GM23338 (cell line): ENCODE measurements around the gene MLPH. TPM values are rescaled to one million over a fixed set of nuclear protein-coding genes. Genes with fewer than 3 reads are reported as not detected.

ENCODE experiments used
- ATAC-seq: fragments of 200-7000 bp; cut with Tn5 transposase; 3 replicates; pipeline ENCODE4 v1.9.1; 2020
- DNase-seq: peaks from one replicate; pipeline ENCODE4 v3.0.0-alpha.2; 2015; ENCODE audit warnings: low spot score
- H2AFZ ChIP-seq: fragments of 200-600 bp; sonication (generic); 2 replicates; pipeline ENCODE4 v1.8.0; 2016; ENCODE audit warnings: antibody characterized with exemption, mild to moderate bottlenecking, moderate library complexity
- H3F3A ChIP-seq: fragments of 200-600 bp; sonication (generic); replicated peaks from 2 replicates; pipeline ENCODE4 v1.8.0; 2017; ENCODE audit warnings: antibody characterized with exemption, mixed run types, low read depth
- H3K27ac ChIP-seq: fragments of 200-600 bp; sonication (generic); 2 replicates; pipeline ENCODE4 v1.6.1; 2016; ENCODE audit warnings: low read depth
- H3K27me3 ChIP-seq: fragments of 200-600 bp; sonication (generic); 2 replicates; pipeline ENCODE4 v1.8.0; 2016; ENCODE audit warnings: mild to moderate bottlenecking, mixed run types, moderate library complexity; ENCODE audit not compliant: insufficient read depth
- H3K36me3 ChIP-seq: fragments of 200-600 bp; sonication (generic); 2 replicates; pipeline ENCODE4 v1.8.0; 2016; ENCODE audit warnings: mild to moderate bottlenecking; ENCODE audit not compliant: insufficient read depth
- H3K4me1 ChIP-seq: fragments of 200-600 bp; sonication (generic); 2 replicates; pipeline ENCODE4 v1.8.0; 2016; ENCODE audit warnings: mild to moderate bottlenecking, moderate library complexity; ENCODE audit not compliant: insufficient read depth
- H3K4me2 ChIP-seq: fragments of 200-600 bp; sonication (generic); 2 replicates; pipeline ENCODE4 v1.7.1; 2017; ENCODE audit warnings: mixed run types
- H3K4me3 ChIP-seq: fragments of 200-600 bp; sonication (generic); 2 replicates; pipeline ENCODE4 v1.6.1; 2016; ENCODE audit warnings: mixed run types
- H3K79me2 ChIP-seq: fragments of 200-600 bp; sonication (generic); replicated peaks from 2 replicates; pipeline ENCODE4 v1.8.0; 2017; ENCODE audit warnings: mild to moderate bottlenecking; ENCODE audit not compliant: insufficient read depth
- H3K9me2 ChIP-seq: fragments of 200-600 bp; sonication (generic); 2 replicates; pipeline ENCODE4 v1.8.0; 2017; ENCODE audit not compliant: insufficient read depth
- H4K20me1 ChIP-seq: fragments of 200-600 bp; sonication (generic); replicated peaks from 2 replicates; pipeline ENCODE4 v1.8.0; 2017; ENCODE audit warnings: mild to moderate bottlenecking; ENCODE audit not compliant: insufficient read depth
- H3K27ac Mint-ChIP-seq: 2 replicates; pipeline ENCODE4 v1.8.0; 2020; ENCODE audit warnings: inconsistent platforms, mild to moderate bottlenecking, moderate library complexity, mixed read lengths
- H3K27me3 Mint-ChIP-seq: 3 replicates; pipeline ENCODE4 v1.8.0; 2022; ENCODE audit warnings: low read depth, mild to moderate bottlenecking, moderate library complexity, mixed read lengths, inconsistent platforms; ENCODE audit not compliant: insufficient read depth, poor library complexity
- H3K36me3 Mint-ChIP-seq: 3 replicates; pipeline ENCODE4 v1.8.0; 2021; ENCODE audit warnings: low read depth, mild to moderate bottlenecking, inconsistent platforms, moderate library complexity, mixed read lengths
- H3K4me1 Mint-ChIP-seq: 3 replicates; pipeline ENCODE4 v1.8.0; 2020; ENCODE audit warnings: mild to moderate bottlenecking, inconsistent platforms, mixed read lengths
- H3K4me3 Mint-ChIP-seq: 3 replicates; pipeline ENCODE4 v1.8.0; 2021; ENCODE audit warnings: moderate library complexity, mild to moderate bottlenecking, inconsistent platforms, mixed read lengths
- H3K9me3 Mint-ChIP-seq: 3 replicates; pipeline ENCODE4 v1.8.0; 2020; ENCODE audit warnings: moderate library complexity, mild to moderate bottlenecking, inconsistent platforms, mixed read lengths
- CREB1 ChIP-seq: fragments of 250-450 bp; sonication (Bioruptor Pico); IDR thresholded peaks from 2 replicates; pipeline ENCODE4 v1.5.0; 2020; ENCODE audit warnings: low read depth, mild to moderate bottlenecking, moderate library complexity
- EZH2 ChIP-seq: fragments of 200-600 bp; sonication (generic); IDR thresholded peaks from one replicate; pipeline ENCODE4 v1.8.0; 2017; ENCODE audit warnings: antibody characterized with exemption, mild to moderate bottlenecking, low read depth; ENCODE audit not compliant: unreplicated experiment
- EZH2phosphoT487 ChIP-seq: fragments of 200-600 bp; sonication (generic); IDR thresholded peaks from one replicate; pipeline ENCODE4 v1.8.1; 2018; ENCODE audit warnings: antibody characterized with exemption; ENCODE audit not compliant: unreplicated experiment
- JUNB ChIP-seq: IDR thresholded peaks from one replicate; pipeline ENCODE4 v1.6.1; 2016; ENCODE audit warnings: antibody characterized with exemption; ENCODE audit not compliant: unreplicated experiment
- NANOG ChIP-seq: IDR thresholded peaks from 2 replicates; pipeline ENCODE4 v1.6.1; 2016; ENCODE audit warnings: antibody characterized with exemption, borderline replicate concordance
- POLR2AphosphoS5 ChIP-seq: IDR thresholded peaks from 2 replicates; pipeline ENCODE4 v1.6.1; 2016; ENCODE audit warnings: antibody characterized with exemption, low read depth
- STAT1 ChIP-seq: IDR thresholded peaks from one replicate; pipeline ENCODE4 v1.6.1; 2016; ENCODE audit warnings: antibody characterized with exemption; ENCODE audit not compliant: unreplicated experiment
- ZNF114 ChIP-seq: fragments of 250-450 bp; sonication (Bioruptor Pico); IDR thresholded peaks from 2 replicates; pipeline ENCODE4 v1.5.0; 2020; ENCODE audit warnings: mild to moderate bottlenecking, moderate library complexity
- ZNF331 ChIP-seq: fragments of 250-450 bp; sonication (Bioruptor Pico); IDR thresholded peaks from 2 replicates; pipeline ENCODE4 v1.5.0; 2020; ENCODE audit warnings: low read depth, mild to moderate bottlenecking, moderate library complexity
- polyA plus RNA-seq: library from polyadenylated mRNA; unstranded; fragments of >200 nt; fragmentation: Nextera tagmentation; extraction: Ambion mirVana; gene quantifications from 2 replicates; pipeline ENCODE4 v1.2.1, GENCODE V29; 2016
- total RNA-seq: library from RNA; depleted of rRNA; stranded (reverse); fragments of >200 nt; shearing (Covaris generic); gene quantifications from 2 replicates; pipeline ENCODE4 v1.2.3, GENCODE V29; 2014
- TF ChIP-seq, protein P1 (sequence below): IDR thresholded peaks from one replicate; pipeline ENCODE4 v1.6.1; 2018; ENCODE audit warnings: antibody characterized with exemption; ENCODE audit not compliant: unreplicated experiment
- TF ChIP-seq, protein P2 (sequence below), 2 experiments: fragments of 200-600 bp in 1 of 2; sonication (generic) in 1 of 2; conservative IDR thresholded peaks; 2 replicates each; pipeline versions ENCODE4 v1.5.1 to v1.6.1; 2016 to 2017; ENCODE audit warnings: antibody characterized with exemption in 2 of 2, low read depth in 2 of 2, mild to moderate bottlenecking in 2 of 2, moderate library complexity in 1 of 2
- TF ChIP-seq, protein P3 (sequence below): fragments of 250-450 bp; sonication (Bioruptor Pico); IDR thresholded peaks from 2 replicates; pipeline ENCODE4 v1.5.0; 2020; ENCODE audit warnings: mild to moderate bottlenecking, moderate library complexity
- TF ChIP-seq, protein P4 (sequence below): IDR thresholded peaks from 2 replicates; pipeline ENCODE4 v1.6.1; 2016; ENCODE audit warnings: antibody characterized with exemption

Gene MLPH
- total and polyA plus RNA-seq, 2 experiments from 2014 or later = 13.6 to 16.5 TPM

DNA sequence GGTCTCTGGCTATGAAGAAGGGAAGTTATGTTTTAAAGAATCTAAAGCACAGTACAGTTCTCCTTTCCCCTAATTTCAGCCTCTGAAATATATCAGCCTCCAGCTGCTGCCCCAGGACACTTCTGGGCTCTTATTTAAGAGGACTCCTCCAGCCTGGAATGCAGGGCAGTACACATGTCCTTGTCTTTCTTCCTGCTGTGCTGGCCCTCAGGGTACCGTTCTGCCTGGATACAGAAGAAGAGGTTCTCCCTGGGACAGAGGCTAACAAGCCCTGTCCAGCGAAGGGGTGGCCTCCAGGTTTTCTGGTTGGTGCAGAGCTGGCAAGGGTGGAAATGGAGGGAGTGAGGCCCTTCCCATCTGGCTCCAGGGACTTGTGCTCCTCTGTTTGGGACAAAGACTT lies 22.1 kb downstream of the MLPH start:
- Histone ChIP-seq H3K36me3 (no peaks in the 10 kb centered on the region), H3K27ac (no peak overlapping the region), H3K4me1 (peaks cover 3% of the 10 kb centered on the region; the same call in 1 of the 2 replicates), H3F3A (no peaks in the 10 kb centered on the region), H2AFZ (no peak overlapping the region), H3K79me2 (no peaks in the 10 kb centered on the region), H3K27me3 (no peaks in the 10 kb centered on the region), H3K4me3 (no peak overlapping the region), H4K20me1 (0 out of 2 replicates have a peak, but pooled peaks cover 6% of the 10 kb centered on the region), H3K9me2 (no peaks in the 10 kb centered on the region), H3K4me2 (no peak overlapping the region)
- peaks cover 18% of the 10 kb centered on the region for H3K36me3 Mint-ChIP-seq
- no peak overlapping the region for H3K4me3 Mint-ChIP-seq
- no peak for TF ChIP-seq EZH2
- TF ChIP-seq, protein P1, sequence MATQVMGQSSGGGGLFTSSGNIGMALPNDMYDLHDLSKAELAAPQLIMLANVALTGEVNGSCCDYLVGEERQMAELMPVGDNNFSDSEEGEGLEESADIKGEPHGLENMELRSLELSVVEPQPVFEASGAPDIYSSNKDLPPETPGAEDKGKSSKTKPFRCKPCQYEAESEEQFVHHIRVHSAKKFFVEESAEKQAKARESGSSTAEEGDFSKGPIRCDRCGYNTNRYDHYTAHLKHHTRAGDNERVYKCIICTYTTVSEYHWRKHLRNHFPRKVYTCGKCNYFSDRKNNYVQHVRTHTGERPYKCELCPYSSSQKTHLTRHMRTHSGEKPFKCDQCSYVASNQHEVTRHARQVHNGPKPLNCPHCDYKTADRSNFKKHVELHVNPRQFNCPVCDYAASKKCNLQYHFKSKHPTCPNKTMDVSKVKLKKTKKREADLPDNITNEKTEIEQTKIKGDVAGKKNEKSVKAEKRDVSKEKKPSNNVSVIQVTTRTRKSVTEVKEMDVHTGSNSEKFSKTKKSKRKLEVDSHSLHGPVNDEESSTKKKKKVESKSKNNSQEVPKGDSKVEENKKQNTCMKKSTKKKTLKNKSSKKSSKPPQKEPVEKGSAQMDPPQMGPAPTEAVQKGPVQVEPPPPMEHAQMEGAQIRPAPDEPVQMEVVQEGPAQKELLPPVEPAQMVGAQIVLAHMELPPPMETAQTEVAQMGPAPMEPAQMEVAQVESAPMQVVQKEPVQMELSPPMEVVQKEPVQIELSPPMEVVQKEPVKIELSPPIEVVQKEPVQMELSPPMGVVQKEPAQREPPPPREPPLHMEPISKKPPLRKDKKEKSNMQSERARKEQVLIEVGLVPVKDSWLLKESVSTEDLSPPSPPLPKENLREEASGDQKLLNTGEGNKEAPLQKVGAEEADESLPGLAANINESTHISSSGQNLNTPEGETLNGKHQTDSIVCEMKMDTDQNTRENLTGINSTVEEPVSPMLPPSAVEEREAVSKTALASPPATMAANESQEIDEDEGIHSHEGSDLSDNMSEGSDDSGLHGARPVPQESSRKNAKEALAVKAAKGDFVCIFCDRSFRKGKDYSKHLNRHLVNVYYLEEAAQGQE = no peak
- no peak for TF ChIP-seq JUNB
- no peak for TF ChIP-seq NANOG
- TF ChIP-seq, protein P2, sequence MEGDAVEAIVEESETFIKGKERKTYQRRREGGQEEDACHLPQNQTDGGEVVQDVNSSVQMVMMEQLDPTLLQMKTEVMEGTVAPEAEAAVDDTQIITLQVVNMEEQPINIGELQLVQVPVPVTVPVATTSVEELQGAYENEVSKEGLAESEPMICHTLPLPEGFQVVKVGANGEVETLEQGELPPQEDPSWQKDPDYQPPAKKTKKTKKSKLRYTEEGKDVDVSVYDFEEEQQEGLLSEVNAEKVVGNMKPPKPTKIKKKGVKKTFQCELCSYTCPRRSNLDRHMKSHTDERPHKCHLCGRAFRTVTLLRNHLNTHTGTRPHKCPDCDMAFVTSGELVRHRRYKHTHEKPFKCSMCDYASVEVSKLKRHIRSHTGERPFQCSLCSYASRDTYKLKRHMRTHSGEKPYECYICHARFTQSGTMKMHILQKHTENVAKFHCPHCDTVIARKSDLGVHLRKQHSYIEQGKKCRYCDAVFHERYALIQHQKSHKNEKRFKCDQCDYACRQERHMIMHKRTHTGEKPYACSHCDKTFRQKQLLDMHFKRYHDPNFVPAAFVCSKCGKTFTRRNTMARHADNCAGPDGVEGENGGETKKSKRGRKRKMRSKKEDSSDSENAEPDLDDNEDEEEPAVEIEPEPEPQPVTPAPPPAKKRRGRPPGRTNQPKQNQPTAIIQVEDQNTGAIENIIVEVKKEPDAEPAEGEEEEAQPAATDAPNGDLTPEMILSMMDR (conservative IDR thresholded peaks at IDR 0.05; ENCODE audit: low read depth in 2 of 2) = no peak
- TF ChIP-seq, protein P3, sequence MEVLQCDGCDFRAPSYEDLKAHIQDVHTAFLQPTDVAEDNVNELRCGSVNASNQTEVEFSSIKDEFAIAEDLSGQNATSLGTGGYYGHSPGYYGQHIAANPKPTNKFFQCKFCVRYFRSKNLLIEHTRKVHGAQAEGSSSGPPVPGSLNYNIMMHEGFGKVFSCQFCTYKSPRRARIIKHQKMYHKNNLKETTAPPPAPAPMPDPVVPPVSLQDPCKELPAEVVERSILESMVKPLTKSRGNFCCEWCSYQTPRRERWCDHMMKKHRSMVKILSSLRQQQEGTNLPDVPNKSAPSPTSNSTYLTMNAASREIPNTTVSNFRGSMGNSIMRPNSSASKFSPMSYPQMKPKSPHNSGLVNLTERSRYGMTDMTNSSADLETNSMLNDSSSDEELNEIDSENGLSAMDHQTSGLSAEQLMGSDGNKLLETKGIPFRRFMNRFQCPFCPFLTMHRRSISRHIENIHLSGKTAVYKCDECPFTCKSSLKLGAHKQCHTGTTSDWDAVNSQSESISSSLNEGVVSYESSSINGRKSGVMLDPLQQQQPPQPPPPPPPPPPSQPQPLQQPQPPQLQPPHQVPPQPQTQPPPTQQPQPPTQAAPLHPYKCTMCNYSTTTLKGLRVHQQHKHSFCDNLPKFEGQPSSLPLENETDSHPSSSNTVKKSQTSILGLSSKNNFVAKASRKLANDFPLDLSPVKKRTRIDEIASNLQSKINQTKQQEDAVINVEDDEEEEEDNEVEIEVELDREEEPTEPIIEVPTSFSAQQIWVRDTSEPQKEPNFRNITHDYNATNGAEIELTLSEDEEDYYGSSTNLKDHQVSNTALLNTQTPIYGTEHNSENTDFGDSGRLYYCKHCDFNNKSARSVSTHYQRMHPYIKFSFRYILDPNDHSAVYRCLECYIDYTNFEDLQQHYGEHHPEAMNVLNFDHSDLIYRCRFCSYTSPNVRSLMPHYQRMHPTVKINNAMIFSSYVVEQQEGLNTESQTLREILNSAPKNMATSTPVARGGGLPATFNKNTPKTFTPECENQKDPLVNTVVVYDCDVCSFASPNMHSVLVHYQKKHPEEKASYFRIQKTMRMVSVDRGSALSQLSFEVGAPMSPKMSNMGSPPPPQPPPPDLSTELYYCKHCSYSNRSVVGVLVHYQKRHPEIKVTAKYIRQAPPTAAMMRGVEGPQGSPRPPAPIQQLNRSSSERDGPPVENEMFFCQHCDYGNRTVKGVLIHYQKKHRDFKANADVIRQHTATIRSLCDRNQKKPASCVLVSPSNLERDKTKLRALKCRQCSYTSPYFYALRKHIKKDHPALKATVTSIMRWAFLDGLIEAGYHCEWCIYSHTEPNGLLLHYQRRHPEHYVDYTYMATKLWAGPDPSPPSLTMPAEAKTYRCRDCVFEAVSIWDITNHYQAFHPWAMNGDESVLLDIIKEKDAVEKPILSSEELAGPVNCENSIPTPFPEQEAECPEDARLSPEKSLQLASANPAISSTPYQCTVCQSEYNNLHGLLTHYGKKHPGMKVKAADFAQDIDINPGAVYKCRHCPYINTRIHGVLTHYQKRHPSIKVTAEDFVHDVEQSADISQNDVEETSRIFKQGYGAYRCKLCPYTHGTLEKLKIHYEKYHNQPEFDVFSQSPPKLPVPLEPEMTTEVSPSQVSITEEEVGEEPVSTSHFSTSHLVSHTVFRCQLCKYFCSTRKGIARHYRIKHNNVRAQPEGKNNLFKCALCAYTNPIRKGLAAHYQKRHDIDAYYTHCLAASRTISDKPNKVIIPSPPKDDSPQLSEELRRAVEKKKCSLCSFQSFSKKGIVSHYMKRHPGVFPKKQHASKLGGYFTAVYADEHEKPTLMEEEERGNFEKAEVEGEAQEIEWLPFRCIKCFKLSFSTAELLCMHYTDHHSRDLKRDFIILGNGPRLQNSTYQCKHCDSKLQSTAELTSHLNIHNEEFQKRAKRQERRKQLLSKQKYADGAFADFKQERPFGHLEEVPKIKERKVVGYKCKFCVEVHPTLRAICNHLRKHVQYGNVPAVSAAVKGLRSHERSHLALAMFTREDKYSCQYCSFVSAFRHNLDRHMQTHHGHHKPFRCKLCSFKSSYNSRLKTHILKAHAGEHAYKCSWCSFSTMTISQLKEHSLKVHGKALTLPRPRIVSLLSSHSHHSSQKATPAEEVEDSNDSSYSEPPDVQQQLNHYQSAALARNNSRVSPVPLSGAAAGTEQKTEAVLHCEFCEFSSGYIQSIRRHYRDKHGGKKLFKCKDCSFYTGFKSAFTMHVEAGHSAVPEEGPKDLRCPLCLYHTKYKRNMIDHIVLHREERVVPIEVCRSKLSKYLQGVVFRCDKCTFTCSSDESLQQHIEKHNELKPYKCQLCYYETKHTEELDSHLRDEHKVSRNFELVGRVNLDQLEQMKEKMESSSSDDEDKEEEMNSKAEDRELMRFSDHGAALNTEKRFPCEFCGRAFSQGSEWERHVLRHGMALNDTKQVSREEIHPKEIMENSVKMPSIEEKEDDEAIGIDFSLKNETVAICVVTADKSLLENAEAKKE (CRISPR knock-in tag) = no peak
- no peak for TF ChIP-seq STAT1
- TF ChIP-seq ZNF331 (CRISPR knock-in tag) = no peak
- TF ChIP-seq POLR2AphosphoS5 = no peak
- no peak for TF ChIP-seq CREB1
- TF ChIP-seq ZNF114 (CRISPR knock-in tag) = no peak
- TF ChIP-seq, protein P4, sequence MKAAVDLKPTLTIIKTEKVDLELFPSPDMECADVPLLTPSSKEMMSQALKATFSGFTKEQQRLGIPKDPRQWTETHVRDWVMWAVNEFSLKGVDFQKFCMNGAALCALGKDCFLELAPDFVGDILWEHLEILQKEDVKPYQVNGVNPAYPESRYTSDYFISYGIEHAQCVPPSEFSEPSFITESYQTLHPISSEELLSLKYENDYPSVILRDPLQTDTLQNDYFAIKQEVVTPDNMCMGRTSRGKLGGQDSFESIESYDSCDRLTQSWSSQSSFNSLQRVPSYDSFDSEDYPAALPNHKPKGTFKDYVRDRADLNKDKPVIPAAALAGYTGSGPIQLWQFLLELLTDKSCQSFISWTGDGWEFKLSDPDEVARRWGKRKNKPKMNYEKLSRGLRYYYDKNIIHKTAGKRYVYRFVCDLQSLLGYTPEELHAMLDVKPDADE = no peak
- no peak for TF ChIP-seq EZH2phosphoT487
- H3K9me3 Mint-ChIP-seq = peaks cover 13% of the 10 kb centered on the region
- peaks cover 3% of the 10 kb centered on the region for H3K4me1 Mint-ChIP-seq
- H3K27ac Mint-ChIP-seq = no peak overlapping the region
- ATAC-seq = no peak
- H3K27me3 Mint-ChIP-seq = no peaks in the 10 kb centered on the region
- no peak for DNase-seq
